ENCODE measurements around the gene KIFAP3.

DNA sequence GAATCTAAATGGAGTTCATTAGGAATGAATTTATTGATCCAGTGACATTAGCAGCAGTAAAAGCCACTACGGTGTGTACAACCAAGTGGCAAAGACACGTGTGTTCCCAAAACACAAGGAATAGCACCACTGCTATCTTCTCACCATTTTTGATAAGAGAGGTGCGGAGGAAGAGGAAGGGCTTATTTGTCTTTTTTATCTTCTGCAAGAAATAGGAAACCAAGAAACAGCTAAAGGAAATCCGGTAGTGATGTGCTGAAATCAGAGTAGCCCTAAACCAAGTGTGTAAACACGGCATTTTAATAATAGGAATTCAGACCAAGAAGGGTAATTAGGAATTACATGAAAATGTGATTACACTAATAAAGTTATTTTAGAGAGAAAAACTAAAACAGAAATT is 171.7 kb downstream of the KIFAP3 start:
- TF ChIP-seq POLR2A (IDR thresholded peaks at IDR 0.05), result no peak
- TF ChIP-seq, protein P1, sequence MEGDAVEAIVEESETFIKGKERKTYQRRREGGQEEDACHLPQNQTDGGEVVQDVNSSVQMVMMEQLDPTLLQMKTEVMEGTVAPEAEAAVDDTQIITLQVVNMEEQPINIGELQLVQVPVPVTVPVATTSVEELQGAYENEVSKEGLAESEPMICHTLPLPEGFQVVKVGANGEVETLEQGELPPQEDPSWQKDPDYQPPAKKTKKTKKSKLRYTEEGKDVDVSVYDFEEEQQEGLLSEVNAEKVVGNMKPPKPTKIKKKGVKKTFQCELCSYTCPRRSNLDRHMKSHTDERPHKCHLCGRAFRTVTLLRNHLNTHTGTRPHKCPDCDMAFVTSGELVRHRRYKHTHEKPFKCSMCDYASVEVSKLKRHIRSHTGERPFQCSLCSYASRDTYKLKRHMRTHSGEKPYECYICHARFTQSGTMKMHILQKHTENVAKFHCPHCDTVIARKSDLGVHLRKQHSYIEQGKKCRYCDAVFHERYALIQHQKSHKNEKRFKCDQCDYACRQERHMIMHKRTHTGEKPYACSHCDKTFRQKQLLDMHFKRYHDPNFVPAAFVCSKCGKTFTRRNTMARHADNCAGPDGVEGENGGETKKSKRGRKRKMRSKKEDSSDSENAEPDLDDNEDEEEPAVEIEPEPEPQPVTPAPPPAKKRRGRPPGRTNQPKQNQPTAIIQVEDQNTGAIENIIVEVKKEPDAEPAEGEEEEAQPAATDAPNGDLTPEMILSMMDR (IDR thresholded peaks at IDR 0.05), result no peak
- TF ChIP-seq POLR2AphosphoS5 (IDR thresholded peaks at IDR 0.05), result no peak

Data from prostate gland (tissue), 2 donors.